B cell (primary cell): ENCODE results near the gene SGPL1.

Experiments used
- CTCF ChIP-seq: fragments of 200-600 bp; IDR thresholded peaks from one replicate; pipeline ENCODE4 v1.8.0; 2022; ENCODE audit warnings: antibody characterized with exemption, mild to moderate bottlenecking
- EZH2 ChIP-seq: IDR thresholded peaks from 2 replicates; pipeline ENCODE4 v1.6.1; 2012; ENCODE audit warnings: borderline replicate concordance, low read depth, mild to moderate bottlenecking, moderate library complexity, low read length; ENCODE audit not compliant: insufficient read depth, poor library complexity, severe bottlenecking

GRCh38 chr10:70779511-70780369 lies 36.0 kb upstream of the SGPL1 start:
- no peak for TF ChIP-seq CTCF
- no peak for TF ChIP-seq EZH2
